HepG2 (cell line): ENCODE results near the gene GEMIN4. TPM values are rescaled to one million over a fixed set of nuclear protein-coding genes. Genes with fewer than 3 reads are reported as not detected.
A peak's percentile ranks its signal among the peaks of the same experiment; 100 is the strongest.

Source experiments
- ATF4 ChIP-seq, 2 experiments: fragments of 450-650 bp in 1 of 2; sonication (generic) in 1 of 2; formaldehyde crosslinking; IDR thresholded peaks; 2 replicates each; pipeline versions ENCODE4 v1.5.0 to v1.8.0; 2020 to 2022; ENCODE audit warnings: mild to moderate bottlenecking in 1 of 2, missing genetic modification reagents in 1 of 2
- CC2D1A ChIP-seq: sonication (generic); formaldehyde crosslinking; IDR thresholded peaks from 2 replicates; pipeline ENCODE4 v1.8.1; 2023; ENCODE audit warnings: mild to moderate bottlenecking, missing genetic modification reagents
- FOSL1 ChIP-seq: sonication (generic); formaldehyde crosslinking; IDR thresholded peaks from 2 replicates; pipeline ENCODE4 v1.9.0; 2021; ENCODE audit warnings: missing genetic modification reagents, borderline replicate concordance
- GMEB1 ChIP-seq: sonication (generic); formaldehyde crosslinking; IDR thresholded peaks from 2 replicates; pipeline ENCODE4 v1.5.1; 2020; ENCODE audit warnings: missing genetic modification reagents, mild to moderate bottlenecking, borderline replicate concordance
- HNRNPUL1 ChIP-seq: fragments of 200-400 bp; formaldehyde crosslinking; IDR thresholded peaks from 2 replicates; pipeline ENCODE4 v1.6.1; 2017; ENCODE audit warnings: low read depth, mild to moderate bottlenecking, low read length, moderate library complexity
- JUNB ChIP-seq: sonication (generic); formaldehyde crosslinking; IDR thresholded peaks from 2 replicates; pipeline ENCODE4 v1.8.0; 2022; ENCODE audit warnings: missing genetic modification reagents, mild to moderate bottlenecking, borderline replicate concordance
- LCORL ChIP-seq, 2 experiments: fragments of 450-650 bp in 1 of 2; sonication (generic) in 1 of 2; formaldehyde crosslinking in 1 of 2; IDR thresholded peaks; 2 replicates each; pipeline versions ENCODE4 v1.5.0 to v1.6.1; 2017 to 2020; ENCODE audit warnings: antibody characterized with exemption in 1 of 2, missing genetic modification reagents in 1 of 2
- MTF2 ChIP-seq: sonication (generic); formaldehyde crosslinking; IDR thresholded peaks from 2 replicates; pipeline ENCODE4 v1.5.0; 2020; ENCODE audit warnings: missing genetic modification reagents, borderline replicate concordance
- MXD3 ChIP-seq: IDR thresholded peaks from 2 replicates; pipeline ENCODE4 v1.6.1; 2016; ENCODE audit warnings: mild to moderate bottlenecking, missing biosample characterization, missing genetic modification reagents
- MYC ChIP-seq: sonication (generic); formaldehyde crosslinking; IDR thresholded peaks from 2 replicates; pipeline ENCODE4 v1.9.0; 2021; ENCODE audit warnings: missing genetic modification reagents, borderline replicate concordance
- MYPOP ChIP-seq: sonication (generic); formaldehyde crosslinking; IDR thresholded peaks from 2 replicates; pipeline ENCODE4 v1.8.1; 2023; ENCODE audit warnings: mild to moderate bottlenecking, moderate library complexity, missing genetic modification reagents
- NFYC ChIP-seq: IDR thresholded peaks from 2 replicates; pipeline ENCODE4 v1.6.1; 2016; ENCODE audit warnings: missing genetic modification reagents, missing compliant biosample characterization
- PCBP1 ChIP-seq: fragments of 200-400 bp; formaldehyde crosslinking; IDR thresholded peaks from 2 replicates; pipeline ENCODE4 v1.6.1; 2017; ENCODE audit warnings: mild to moderate bottlenecking, low read depth, low read length, borderline replicate concordance
- SOX6 ChIP-seq, 2 experiments: fragments of 450-650 bp in 1 of 2; sonication (generic) in 1 of 2; formaldehyde crosslinking in 1 of 2; IDR thresholded peaks; 2 replicates each; pipeline versions ENCODE4 v1.4.0 to v1.6.1; 2017 to 2020; ENCODE audit warnings: antibody characterized with exemption in 1 of 2, mild to moderate bottlenecking in 1 of 2, missing genetic modification reagents in 1 of 2
- SYNCRIP ChIP-seq: fragments of 200-400 bp; formaldehyde crosslinking; IDR thresholded peaks from 2 replicates; pipeline ENCODE4 v1.6.1; 2018; ENCODE audit warnings: mild to moderate bottlenecking, low read depth, low read length; ENCODE audit not compliant: insufficient read depth
- XRCC5 ChIP-seq: fragments of 200-400 bp; formaldehyde crosslinking; optimal IDR thresholded peaks from 2 replicates; pipeline ENCODE3; 2017; ENCODE audit warnings: mild to moderate bottlenecking, low read length
- ZMYM4 ChIP-seq: sonication (generic); formaldehyde crosslinking; IDR thresholded peaks from 2 replicates; pipeline ENCODE4 v1.8.1; 2023; ENCODE audit warnings: mild to moderate bottlenecking, missing genetic modification reagents
- ZNF12 ChIP-seq: sonication (generic); formaldehyde crosslinking; IDR thresholded peaks from 2 replicates; pipeline ENCODE4 v1.5.0; 2020; ENCODE audit warnings: missing genetic modification reagents
- ZNF441 ChIP-seq: sonication (generic); formaldehyde crosslinking; IDR thresholded peaks from 2 replicates; pipeline ENCODE4 v1.7.0; 2021; ENCODE audit warnings: missing genetic modification reagents, borderline replicate concordance
- ZNF562 ChIP-seq: sonication (generic); formaldehyde crosslinking; IDR thresholded peaks from 2 replicates; pipeline ENCODE4 v1.8.0; 2022; ENCODE audit warnings: missing genetic modification reagents, borderline replicate concordance
- ZNF577 ChIP-seq: sonication (generic); formaldehyde crosslinking; IDR thresholded peaks from 2 replicates; pipeline ENCODE4 v1.4.0; 2020; ENCODE audit warnings: mild to moderate bottlenecking, low read depth, missing genetic modification reagents, borderline replicate concordance
- ZNF703 ChIP-seq: sonication (generic); formaldehyde crosslinking; IDR thresholded peaks from 2 replicates; pipeline ENCODE4 v1.5.1; 2020; ENCODE audit warnings: missing genetic modification reagents, mild to moderate bottlenecking, moderate library complexity, borderline replicate concordance
- ZNF704 ChIP-seq: sonication (generic); formaldehyde crosslinking; IDR thresholded peaks from 2 replicates; pipeline ENCODE4 v1.8.1; 2023; ENCODE audit warnings: mild to moderate bottlenecking, inconsistent platforms, moderate library complexity, missing genetic modification reagents, borderline replicate concordance
- ZNF772 ChIP-seq: sonication (generic); formaldehyde crosslinking; IDR thresholded peaks from 2 replicates; pipeline ENCODE4 v1.5.0; 2020; ENCODE audit warnings: mild to moderate bottlenecking, missing genetic modification reagents
- polyA plus RNA-seq, 8 experiments: library from polyadenylated mRNA; depleted of rRNA in 3 of 8; stranded (reverse) in 7 of 8; unstranded in 1 of 8; fragments of >200 nt; fragmentation: Illumina TruSeq in 4 of 8; extraction: Trizol in 4 of 8; gene quantifications; 2 replicates each; pipeline versions ENCODE4 v1.2.1 to v1.2.3, GENCODE V29; 2011 to 2016; ENCODE audit warnings: low read depth in 4 of 8, missing spikeins in 1 of 8, mixed read lengths in 1 of 8; ENCODE audit not compliant: insufficient read depth in 1 of 8
- total RNA-seq, 5 experiments: library from RNA; depleted of rRNA; stranded (reverse); fragments of >200 nt; fragmentation: Illumina TruSeq; extraction: Trizol; gene quantifications; 2 replicates each; pipeline ENCODE4 v1.2.3, GENCODE V29; 2016; ENCODE audit warnings: low read depth in 1 of 5

The GEMIN4 gene
- total and polyA plus RNA-seq, 2 of the 13 experiments (the other 11 are each of a cell fraction or from before 2014, with no cell fraction given), result 10.8 to 22.7 TPM

- TF ChIP-seq ATF4 (CRISPR knock-in tag; IDR thresholded peaks at IDR 0.05), result 0 out of 4 replicates have a peak, but pooled peaks of 1 of the 2 experiments have one; percentile 27
- TF ChIP-seq MYPOP (CRISPR knock-in tag), result peak; percentile 84
- peak; percentile 78; the same call in 1 of the 2 replicates for TF ChIP-seq ZMYM4 (CRISPR knock-in tag)
- no peak for TF ChIP-seq ZNF703 (CRISPR knock-in tag)
- TF ChIP-seq ZNF704 (CRISPR knock-in tag), result no peak; the same call in 1 of the 2 replicates
- TF ChIP-seq ZNF772 (CRISPR knock-in tag), result no peak
- no peak for TF ChIP-seq SOX6 (IDR thresholded peaks at IDR 0.05)
- TF ChIP-seq SOX6 (CRISPR knock-in tag; IDR thresholded peaks at IDR 0.05), result peak; percentile 66
- TF ChIP-seq SYNCRIP, result no peak
- TF ChIP-seq PCBP1, result no peak
- TF ChIP-seq ZNF12, result no peak
- peak; percentile 86; the same call in 1 of the 2 replicates for TF ChIP-seq MYC (CRISPR knock-in tag)
- no peak for TF ChIP-seq ZNF577 (CRISPR knock-in tag)
- TF ChIP-seq MXD3 (CRISPR knock-in tag), result peak; percentile 52; the same call in 1 of the 2 replicates
- peak; percentile 91 for TF ChIP-seq GMEB1 (CRISPR knock-in tag)
- TF ChIP-seq MTF2 (CRISPR knock-in tag), result no peak
- TF ChIP-seq NFYC (CRISPR knock-in tag), result no peak
- TF ChIP-seq HNRNPUL1, result 0 out of 2 replicates have a peak, but pooled peaks have one; percentile 36
- TF ChIP-seq ZNF441 (CRISPR knock-in tag), result no peak
- TF ChIP-seq CC2D1A, result no peak
- TF ChIP-seq FOSL1 (CRISPR knock-in tag), result no peak
- no peak for TF ChIP-seq ZNF562 (CRISPR knock-in tag)
- no peak for TF ChIP-seq JUNB (CRISPR knock-in tag)
- peak; percentile 73 for TF ChIP-seq XRCC5
- no peak for TF ChIP-seq LCORL (IDR thresholded peaks at IDR 0.05)
- peak; percentile 73 for TF ChIP-seq LCORL (CRISPR knock-in tag; IDR thresholded peaks at IDR 0.05)
These were observed at the start of gene GEMIN4 (continued) for GRCh38 chr17:752002-752619.
